Measurements from ENCODE around the gene ZNF2.
"Not testable (repeated sequence)": the region's sequence is repeated elsewhere in the genome, so short reads cannot be mapped to it uniquely, and the experiment has no call there.

Gene ZNF2

DNA sequence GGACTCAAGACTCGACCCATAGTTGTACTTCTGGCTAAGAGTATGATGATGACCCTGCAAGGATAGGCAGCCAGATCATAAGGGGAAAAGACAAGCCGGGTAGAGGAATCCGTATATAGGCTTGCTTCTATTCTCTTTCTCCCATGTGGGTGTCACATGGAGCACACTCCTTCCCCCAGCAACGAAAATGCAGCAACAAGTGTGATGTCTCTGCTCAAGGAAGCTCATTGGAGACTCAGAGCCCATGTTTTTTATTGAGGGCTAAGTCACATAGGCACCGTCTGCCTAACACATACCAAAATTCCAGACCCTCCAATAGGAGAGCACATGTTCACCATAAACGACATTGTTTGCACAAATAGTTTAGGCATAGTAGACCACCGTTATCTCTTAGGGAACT is 6.3 kb downstream of the ZNF2 start:
- H3K4me3 ChIP-seq (ENCODE audit: low read depth, low read length) = no peak overlapping the region
- no peak for TF ChIP-seq CTCF (IDR thresholded peaks at IDR 0.05; ENCODE audit: insufficient read depth, low read depth, low read length, missing control alignments)
- no peak for DNase-seq (ENCODE audit: low read depth)

- H3K4me3 ChIP-seq (ENCODE audit: low read depth, low read length) = no peak overlapping the region
- TF ChIP-seq CTCF (IDR thresholded peaks at IDR 0.05; ENCODE audit: insufficient read depth, low read depth, low read length, missing control alignments) = no peak
- DNase-seq (ENCODE audit: low read depth) = no peak
These were observed 8.5 kb downstream of the ZNF2 start for GRCh38 chr2:95174031-95174542.

DNA sequence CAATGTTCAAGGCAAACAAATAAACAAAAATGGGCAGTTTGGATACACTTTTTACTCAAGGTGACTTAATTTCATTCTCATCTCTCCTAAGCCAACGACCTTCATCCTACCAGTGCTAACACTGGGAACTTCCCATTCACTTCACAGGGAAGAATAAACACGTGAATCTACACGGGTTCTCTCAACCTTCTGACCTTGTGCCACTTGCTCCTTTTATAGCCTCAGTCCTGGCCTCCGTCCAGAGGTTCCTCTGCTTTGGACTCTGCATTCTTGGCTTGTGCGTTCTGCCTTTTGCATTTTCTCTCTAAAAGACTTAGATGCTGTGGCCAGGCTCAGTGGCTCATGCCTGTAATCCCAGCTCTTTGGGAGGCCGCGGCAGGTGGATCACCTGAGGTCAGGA is 13.8 kb downstream of the ZNF2 start:
- no peak overlapping the region for H3K4me3 ChIP-seq (ENCODE audit: low read depth, low read length)
- no peak for TF ChIP-seq CTCF (IDR thresholded peaks at IDR 0.05; ENCODE audit: insufficient read depth, low read depth, low read length, missing control alignments)
- no peak for DNase-seq (ENCODE audit: low read depth)

GRCh38 chr2:95181774-95182173 is 16.2 kb downstream of the ZNF2 start:
- H3K4me3 ChIP-seq (ENCODE audit: low read depth, low read length) = no peak overlapping the region
- no peak for DNase-seq (ENCODE audit: low read depth)
- no peak for TF ChIP-seq CTCF (IDR thresholded peaks at IDR 0.05; ENCODE audit: insufficient read depth, low read depth, low read length, missing control alignments)

DNA sequence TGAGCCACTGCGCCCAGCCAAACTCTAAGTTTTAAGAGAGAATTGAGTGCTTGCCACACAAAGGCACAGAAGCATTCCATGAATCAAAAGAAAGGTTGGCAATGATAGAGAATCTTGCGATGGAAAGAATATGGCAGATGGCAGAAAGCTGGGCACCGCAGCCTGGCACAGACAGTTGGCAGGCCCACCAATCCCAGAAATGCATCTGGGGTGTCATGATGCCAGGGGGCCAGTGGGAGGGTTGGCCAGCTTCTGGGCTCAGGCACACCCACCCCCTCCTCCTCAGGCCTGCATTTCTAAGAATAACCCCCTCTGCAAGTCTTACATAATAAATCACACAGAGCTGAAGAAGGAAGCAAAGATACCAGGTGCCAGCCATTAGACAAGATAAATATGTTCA is 19.6 kb downstream of the ZNF2 start:
- no peak overlapping the region for H3K4me3 ChIP-seq (ENCODE audit: low read depth, low read length)
- no peak for TF ChIP-seq CTCF (IDR thresholded peaks at IDR 0.05; ENCODE audit: insufficient read depth, low read depth, low read length, missing control alignments)
- DNase-seq (ENCODE audit: low read depth) = no peak

- DNase-seq (ENCODE audit: low read depth) = no peak
- no peak overlapping the region for H3K4me3 ChIP-seq (ENCODE audit: low read depth, low read length)
- no peak for TF ChIP-seq CTCF (IDR thresholded peaks at IDR 0.05; ENCODE audit: insufficient read depth, low read depth, low read length, missing control alignments)
These were observed 20.4 kb downstream of the ZNF2 start for GRCh38 chr2:95185973-95186372.

- DNase-seq (ENCODE audit: low read depth); H3K4me3 ChIP-seq (ENCODE audit: low read depth, low read length): not testable (repeated sequence)
- peak; percentile 50 for TF ChIP-seq CTCF (IDR thresholded peaks at IDR 0.05; ENCODE audit: insufficient read depth, low read depth, low read length, missing control alignments)
These were observed 27.3 kb downstream of the ZNF2 start for GRCh38 chr2:95192956-95193355.
